H1 (cell line): ENCODE measurements around the gene RCBTB2.

Experiments used
- BACH1 ChIP-seq: IDR thresholded peaks from 2 replicates; pipeline ENCODE4 v1.6.1; 2012; ENCODE audit warnings: low read length, improper control_type of control experiment
- CTCF ChIP-seq, 3 experiments: IDR thresholded peaks; 1 replicate in 2 of 3; 2 replicates in 1 of 3; pipeline versions ENCODE4 v1.5.1 to v1.6.1; 2011; ENCODE audit warnings: low read length in 3 of 3, mild to moderate bottlenecking in 3 of 3, inconsistent platforms in 2 of 3, low read depth in 1 of 3, moderate library complexity in 1 of 3; ENCODE audit not compliant: insufficient read depth in 1 of 3; ENCODE audit errors: control extremely low read depth in 1 of 3
- EGR1 ChIP-seq: IDR thresholded peaks from 2 replicates; pipeline ENCODE4 v1.6.1; 2011; ENCODE audit warnings: low read depth, low read length, borderline replicate concordance
- HDAC6 ChIP-seq: IDR thresholded peaks from one replicate; pipeline ENCODE4 v1.7.1; 2012; ENCODE audit warnings: low read depth, mild to moderate bottlenecking, inconsistent platforms, low read length, moderate library complexity
- JUN ChIP-seq: IDR thresholded peaks from 2 replicates; pipeline ENCODE4 v1.6.1; 2011; ENCODE audit warnings: low read depth, mild to moderate bottlenecking, improper control_type of control experiment, low read length
- SP1 ChIP-seq: IDR thresholded peaks from 2 replicates; pipeline ENCODE4 v1.6.1; 2011; ENCODE audit warnings: low read depth, low read length
- USF2 ChIP-seq: IDR thresholded peaks from 2 replicates; pipeline ENCODE4 v1.6.1; 2011; ENCODE audit warnings: low read length, improper control_type of control experiment
- YY1 ChIP-seq: IDR thresholded peaks from 2 replicates; pipeline ENCODE4 v1.6.1; 2011; ENCODE audit warnings: low read depth, mild to moderate bottlenecking, low read length
- TF ChIP-seq, protein P1 (sequence below): IDR thresholded peaks from 2 replicates; pipeline ENCODE4 v1.6.1; 2012; ENCODE audit warnings: inconsistent platforms

GRCh38 chr13:48497669-48498068, 35.2 kb downstream of the RCBTB2 start:
- TF ChIP-seq, protein P1, sequence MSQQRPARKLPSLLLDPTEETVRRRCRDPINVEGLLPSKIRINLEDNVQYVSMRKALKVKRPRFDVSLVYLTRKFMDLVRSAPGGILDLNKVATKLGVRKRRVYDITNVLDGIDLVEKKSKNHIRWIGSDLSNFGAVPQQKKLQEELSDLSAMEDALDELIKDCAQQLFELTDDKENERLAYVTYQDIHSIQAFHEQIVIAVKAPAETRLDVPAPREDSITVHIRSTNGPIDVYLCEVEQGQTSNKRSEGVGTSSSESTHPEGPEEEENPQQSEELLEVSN = no peak
- no peak for TF ChIP-seq CTCF (IDR thresholded peaks at IDR 0.05; ENCODE audit: control extremely low read depth in 1 of 3, insufficient read depth in 1 of 3, low read depth in 1 of 3, low read length in 3 of 3)
- TF ChIP-seq USF2 = no peak
- TF ChIP-seq YY1 = no peak
- no peak for TF ChIP-seq BACH1
- no peak for TF ChIP-seq SP1
- TF ChIP-seq HDAC6 = no peak
- no peak for TF ChIP-seq EGR1
- no peak for TF ChIP-seq JUN
